Activated CD4-positive, alpha-beta T cell treated with anti-CD3 and anti-CD28 coated beads for 4 hours (primary cell): ENCODE results near the gene EXOC3L2.

Experiments
- DNase-seq, 2 donors: peaks; one replicate each; pipeline ENCODE4 v3.0.0-alpha.2; 2020

The EXOC3L2 gene

DNA sequence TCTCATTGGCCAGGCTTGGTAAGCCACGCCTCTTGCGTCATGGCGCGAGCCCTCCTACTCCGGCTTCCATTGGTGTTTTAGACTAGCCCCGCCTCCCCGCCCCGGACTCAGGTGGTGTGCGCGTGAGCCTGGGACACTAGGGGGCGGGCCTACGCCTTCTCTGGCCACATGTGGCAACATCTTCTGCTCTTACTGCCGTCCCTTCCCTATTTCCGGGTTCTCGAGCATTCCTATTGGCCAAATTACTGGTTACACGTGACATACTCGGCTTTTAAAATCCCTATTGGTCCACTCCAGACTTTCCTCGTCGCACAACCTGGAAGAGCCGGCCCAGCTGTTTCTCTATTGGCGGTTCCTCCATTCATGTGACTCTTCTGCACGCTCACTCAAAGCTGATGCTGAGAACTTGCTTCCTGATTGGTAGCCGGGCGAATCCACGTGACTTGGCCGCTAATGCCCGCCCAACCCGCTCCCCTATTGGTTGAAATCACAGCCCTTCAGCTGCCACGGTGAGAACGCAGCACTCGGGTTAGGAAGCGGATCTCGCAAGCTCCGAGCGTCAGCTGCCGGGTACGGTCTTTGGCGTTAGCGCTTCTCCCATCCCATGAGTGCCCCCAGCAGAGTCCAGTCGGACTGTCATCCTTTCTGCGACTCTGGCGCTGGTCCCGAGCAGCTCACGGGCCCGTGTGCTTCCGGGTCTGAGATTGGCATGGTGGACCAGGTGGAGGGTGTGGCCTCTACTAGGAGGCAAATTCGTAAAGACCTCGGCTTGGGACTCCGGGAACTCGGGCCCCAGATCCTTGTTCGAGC is 66.7 kb downstream of the EXOC3L2 start, which contains the start of gene BLOC1S3:
TSS of gene BLOC1S3 (plus strand) at position 523 of the 810 bp plus-strand sequence. CDS start 513 bp downstream, outside the sequence.
- peak; percentile 100 for DNase-seq

DNA sequence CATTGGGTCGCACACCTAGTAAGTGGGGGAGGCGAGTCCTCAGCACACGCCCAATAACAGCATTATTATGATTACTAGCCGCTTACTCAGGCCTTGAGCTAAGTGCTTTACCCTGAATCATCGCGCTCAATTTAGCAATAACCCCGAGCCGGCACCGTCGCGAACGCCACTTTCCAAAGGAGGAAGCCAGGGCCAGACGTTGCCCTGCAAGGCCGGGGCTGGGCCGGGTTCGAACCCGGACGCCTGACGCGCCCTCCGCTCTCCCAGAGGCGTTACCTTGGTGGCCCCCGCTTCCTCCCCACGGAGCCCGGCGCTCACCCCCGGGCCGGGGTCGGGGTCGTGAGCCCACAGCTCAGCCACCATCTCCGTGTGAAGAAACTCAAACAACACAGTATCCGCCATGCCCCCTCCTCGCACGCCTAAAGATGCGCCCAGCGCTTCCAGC is 67.4 kb downstream of the EXOC3L2 start, which contains the start of gene TRAPPC6A:
TSS of gene TRAPPC6A (minus strand) at position 421 of the 445 bp plus-strand sequence. CDS start at position 402, 19 bp downstream.
- DNase-seq = no peak

DNA sequence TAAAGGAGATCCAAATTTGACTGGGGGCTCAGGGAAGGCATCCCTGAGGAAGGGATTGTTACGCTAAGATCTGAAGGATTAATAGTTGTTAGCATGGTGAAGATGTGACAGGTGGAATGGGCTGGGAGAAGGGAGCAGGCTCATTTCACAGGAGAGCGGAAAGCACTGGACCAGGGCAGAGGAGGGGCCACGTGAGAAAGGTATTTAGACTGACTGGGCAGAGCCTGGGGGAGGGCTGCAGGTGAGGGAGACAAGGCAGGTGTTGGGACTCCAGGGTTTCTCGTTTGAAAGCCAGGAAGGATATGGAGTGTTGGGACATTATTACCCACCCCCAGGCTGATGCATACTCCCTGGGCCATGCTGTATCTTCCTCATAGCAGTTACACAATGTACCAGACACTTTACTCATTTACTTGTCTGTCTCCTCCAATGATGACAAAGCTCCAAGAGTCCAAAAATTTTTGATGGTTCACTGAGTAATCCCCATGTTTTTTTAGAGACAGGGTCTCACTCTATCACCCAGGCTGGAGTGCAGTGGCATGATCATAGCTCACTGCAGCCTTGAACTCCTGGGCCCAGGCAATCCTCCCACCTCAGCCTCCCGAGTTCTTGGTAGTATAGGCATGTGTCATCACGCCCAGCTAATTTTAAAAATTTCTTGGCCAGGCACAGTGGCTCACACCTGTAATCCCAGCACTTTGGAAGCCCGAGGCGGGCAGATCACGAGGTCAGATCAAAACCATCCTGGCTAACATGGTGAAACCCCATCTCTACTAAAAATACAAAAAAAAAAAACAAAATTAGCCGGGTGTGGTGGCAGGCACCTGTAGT is 69.5 kb downstream of the EXOC3L2 start:
- DNase-seq = no peak

DNA sequence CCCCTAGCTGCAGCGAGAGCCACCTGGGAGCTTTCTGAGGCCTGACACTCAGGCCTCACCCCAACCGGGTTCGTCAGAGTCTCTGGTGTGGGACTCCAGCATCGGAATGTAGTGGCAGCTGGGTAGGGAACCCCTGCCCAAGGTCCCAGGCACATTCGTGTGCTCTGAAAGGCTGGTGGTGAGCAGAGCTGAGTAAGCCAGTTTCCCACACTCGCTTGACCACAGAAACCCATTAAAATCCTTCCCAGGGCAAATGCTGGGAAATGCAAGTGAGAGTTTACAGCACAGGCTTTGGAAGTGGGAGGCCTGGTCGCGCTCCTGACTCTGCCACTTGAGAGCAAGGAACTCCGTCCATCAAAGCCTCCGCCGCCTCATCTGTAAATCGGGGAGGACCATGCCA is 71.4 kb downstream of the EXOC3L2 start:
- DNase-seq = no peak

DNA sequence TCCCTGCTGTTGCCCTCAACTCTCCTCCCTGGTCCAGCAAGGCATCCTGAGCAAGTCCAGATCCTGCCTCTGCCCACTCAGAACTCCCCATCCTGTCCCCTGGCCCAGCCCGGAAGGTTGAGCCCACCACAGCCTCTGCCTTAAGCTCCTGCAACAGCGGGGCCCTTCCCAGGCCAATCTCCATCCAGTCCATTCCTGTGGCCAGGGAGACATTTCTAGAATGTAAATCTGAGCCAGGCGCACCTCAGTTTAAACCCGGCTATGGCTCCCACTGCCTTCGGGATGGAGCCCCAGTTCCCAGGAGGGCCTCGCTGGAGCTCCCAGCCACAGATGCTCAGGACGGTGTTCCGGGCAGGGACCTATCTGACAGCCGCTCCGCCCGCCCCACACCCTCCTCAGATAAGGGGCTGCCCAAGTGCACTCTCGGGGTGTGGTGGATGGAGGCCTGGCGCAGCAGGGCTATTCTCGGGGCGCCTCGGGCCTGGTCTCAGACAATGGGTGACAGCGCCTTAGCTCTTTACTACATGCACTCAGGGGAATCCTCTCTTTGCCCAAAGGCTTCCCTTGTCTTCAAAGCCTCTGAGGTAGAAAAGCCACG is 72.5 kb downstream of the EXOC3L2 start:
- DNase-seq = no peak

DNA sequence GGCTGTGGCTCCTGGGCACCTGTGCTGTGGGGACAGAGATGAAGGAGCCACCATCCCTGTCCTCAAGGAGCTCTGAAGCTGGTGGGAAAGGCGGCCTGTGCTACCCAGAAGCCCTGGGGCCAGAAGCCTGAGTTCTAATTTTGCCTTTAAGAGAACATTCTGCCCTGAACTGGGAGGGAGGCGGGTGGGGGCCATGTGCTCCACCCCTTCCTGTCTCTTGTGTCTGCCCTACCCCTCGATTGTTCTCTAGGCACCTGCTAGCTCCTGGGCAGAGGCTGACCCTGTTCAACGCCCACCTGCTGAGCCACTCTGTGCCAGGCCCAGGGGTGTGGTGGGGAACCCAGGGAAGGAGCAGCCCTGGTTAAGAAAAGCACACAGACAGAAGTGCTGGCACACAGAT is 73.0 kb downstream of the EXOC3L2 start:
- DNase-seq = peak in 1 of 2 donors; percentile 27

DNA sequence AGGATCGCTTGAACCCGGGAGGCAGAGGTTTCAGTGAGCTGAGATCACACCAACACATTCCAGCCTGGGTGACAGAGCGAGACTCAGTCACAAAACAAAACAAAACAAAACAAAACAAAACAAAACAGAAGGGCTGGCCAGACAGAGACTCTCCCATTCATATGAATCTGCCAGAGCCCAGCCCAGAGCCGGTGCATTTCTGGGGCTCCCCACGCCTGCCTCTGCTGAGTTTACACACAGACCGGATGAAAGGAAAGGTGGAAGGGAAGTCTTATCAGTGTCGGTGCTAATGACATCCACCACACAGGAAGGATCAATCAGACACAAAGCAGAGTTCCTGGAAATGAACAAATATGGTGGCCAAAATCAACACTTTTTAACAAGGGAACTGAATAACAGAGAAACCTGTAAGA is 74.0 kb downstream of the EXOC3L2 start:
- peak; percentile 33 to 48 for DNase-seq

DNA sequence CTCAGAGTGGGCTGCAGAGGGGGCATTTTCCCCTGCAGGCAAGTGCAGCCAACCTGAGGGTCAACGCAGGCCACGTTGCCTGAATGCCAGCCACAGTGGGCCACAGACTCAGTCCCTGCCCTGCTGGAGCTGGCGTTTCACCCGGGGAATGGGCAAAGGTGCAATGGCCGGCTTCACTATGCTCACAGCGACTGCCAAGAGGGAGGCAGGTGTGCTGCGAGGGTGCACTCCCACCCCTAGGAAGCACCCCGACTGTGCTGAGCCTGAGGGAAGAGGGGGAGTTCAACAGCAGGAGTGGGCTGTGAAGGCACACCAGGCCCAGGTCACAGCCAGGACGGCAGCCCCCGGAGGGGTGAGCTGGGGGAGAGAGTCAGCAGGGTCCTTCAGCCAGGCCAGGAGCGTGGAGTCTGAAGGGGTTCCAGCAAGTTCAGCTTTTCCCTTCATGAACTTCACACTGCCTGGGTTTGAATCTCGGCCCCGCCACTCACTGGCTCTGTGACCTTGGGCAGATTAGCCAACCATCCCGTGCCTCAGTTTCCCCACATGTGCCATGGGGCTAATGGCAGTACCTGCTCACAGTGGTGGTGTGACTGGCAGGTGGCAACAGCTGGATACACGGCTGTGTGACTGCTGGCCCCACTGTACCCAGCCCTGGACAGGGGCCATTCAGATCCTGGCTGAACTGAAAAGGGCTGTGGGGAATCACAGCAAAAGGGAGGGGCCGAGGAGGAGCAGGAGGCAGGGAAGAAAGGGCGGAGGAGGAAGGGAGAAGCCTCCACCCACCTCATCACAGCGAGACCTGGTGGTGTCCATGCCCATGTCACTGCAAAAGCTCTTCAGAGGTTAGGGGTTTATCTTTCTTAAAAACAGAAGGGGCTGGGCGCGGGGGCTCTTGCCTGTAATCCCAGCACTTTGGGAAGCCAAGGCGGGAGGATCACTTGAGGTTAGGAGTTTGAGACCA is 74.8 kb downstream of the EXOC3L2 start:
- no peak for DNase-seq

DNA sequence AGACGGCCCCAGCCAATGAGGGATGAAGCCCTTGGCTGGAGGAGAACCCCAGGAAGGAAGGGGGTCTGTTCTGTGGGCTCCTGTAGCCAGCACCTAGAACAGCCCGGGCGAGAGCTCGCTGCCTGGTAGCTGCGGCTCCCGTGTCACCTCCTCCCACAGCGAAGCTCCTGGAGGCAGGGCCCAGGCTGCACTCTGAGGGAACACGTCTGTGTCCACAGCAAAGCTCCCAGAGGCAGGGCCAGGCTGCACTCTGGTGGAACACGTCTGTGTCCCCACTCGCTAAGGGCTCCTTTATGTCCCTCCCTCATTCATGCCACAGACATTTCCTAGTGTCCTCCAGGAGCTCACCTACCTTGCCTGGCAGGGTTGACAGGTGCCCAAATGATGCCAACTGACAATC is 75.6 kb downstream of the EXOC3L2 start:
- DNase-seq = no peak

DNA sequence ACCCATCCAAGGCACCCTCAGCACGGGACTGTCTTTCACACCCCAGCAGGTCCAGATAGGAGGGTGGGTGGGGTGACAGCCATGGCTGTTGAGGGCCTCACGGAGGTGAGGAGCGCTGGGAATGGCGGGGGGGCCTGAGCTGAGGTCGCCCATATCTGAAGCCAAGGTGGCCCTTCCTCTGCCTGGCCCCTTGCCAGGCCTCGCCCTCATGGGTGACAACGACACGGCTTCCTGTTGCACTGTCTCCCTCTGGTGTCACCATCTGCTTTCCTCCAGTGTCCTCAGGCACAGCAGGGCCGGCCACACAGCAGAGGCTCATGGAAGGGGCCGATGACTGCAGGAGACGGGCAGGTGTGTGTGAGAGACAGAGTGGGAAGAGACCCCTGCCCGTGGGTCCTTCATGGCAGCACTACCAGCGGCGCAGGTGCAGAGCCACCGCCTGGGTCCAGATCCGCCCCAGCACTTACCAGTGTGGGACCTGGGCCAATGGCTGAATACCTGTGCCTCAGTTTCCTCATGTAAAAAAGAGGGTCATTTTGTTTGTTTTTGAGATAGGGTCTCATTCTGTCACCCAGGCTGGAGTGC is 76.3 kb downstream of the EXOC3L2 start:
- DNase-seq = no peak

DNA sequence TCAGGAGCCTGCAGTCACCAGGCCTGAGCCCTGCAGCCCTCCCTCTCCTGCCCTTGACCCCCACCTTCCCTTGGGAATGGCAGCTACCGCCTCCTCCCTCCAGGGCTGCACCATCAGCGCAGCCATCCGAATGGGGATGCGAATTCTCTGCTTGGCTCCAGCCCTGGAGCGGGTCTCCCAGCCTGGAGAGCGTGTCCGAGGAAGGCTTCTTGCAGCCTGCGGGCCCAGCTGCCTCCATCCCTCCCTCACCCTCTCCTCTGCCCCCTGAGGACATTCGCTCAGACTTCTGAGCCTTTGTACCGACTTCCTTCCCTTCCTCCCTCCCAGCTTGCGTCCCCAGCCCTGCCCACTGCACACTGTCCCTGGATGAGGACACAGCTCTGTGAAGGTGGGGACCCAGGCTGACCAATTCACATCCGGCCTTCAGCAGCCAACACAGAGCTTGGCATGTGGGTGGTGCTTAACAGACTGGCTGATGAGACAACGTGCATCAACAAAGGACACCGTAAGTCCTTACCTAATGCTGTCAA is 78.4 kb downstream of the EXOC3L2 start:
- DNase-seq = no peak

DNA sequence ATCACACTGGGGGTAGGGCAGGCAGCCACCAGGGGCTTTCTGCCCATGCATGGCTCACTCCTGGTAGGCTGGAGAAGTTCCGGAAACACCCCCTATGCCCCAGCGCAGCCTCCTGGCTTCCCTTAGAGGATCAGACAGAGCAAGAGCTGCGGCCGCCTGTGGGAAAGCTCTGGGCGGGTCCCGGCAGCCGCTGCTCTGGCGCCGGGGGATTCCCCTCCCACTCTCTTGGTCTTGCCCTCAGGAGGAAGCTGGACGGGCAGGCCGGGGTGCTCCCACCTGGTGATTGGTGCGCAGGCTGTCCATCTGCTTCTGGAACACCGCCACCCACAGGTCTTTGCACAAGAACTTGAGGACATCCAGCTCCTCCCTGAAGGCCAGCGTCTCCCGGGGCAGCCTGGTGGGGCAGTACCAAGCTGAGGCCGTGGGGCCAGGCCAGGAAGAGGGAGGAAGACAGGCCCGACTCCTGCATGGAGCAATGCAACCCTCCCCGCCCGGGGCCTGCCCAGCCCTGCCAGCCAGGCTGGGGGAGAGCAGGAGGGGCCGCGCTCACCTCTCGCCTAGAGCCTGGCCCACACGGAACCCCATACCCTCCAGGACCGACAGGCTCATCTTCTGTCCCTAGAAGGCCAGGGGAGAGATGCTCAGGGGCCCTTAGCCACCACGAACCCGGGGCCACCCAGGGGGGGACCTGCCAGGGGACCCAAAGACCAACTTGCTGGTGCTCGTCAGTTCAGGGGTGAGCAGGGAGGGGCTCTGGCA is 80.5 kb downstream of the EXOC3L2 start:
- peak; percentile 22 to 51 for DNase-seq

DNA sequence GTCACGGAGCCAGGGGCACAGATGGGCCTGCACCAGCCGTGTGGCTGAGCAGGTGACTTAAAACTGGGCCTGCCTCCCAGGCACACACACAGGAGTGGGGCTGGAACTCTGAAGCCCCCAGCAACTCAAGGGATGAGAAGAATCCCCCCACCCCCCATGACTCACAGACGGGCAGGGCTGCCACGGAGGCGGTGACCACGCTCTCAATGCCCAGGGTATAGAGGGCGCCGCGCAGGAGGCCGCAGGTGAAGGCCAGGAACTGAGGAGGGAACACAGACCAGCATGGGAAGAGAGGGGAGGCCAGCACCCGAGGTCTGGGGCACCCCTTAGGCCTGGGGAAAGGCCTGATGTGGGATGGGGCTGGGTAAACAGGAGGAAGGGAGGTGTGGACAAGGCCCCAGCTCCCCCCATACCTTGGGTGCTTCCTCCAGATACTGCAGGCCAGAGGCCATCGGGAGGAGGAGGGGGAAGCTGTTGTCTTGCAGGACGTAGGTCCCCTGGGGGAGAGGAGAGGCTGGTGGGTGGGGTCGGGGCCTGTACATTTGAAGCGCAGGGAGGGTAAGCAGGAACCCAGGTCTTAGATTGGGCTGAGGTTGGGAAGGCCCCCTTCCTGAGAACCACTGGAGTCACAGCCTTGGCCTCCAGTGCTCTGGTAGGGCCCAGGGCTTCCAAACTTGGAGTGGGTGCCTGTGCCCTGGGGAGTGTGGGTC is 81.3 kb downstream of the EXOC3L2 start:
- no peak for DNase-seq

DNA sequence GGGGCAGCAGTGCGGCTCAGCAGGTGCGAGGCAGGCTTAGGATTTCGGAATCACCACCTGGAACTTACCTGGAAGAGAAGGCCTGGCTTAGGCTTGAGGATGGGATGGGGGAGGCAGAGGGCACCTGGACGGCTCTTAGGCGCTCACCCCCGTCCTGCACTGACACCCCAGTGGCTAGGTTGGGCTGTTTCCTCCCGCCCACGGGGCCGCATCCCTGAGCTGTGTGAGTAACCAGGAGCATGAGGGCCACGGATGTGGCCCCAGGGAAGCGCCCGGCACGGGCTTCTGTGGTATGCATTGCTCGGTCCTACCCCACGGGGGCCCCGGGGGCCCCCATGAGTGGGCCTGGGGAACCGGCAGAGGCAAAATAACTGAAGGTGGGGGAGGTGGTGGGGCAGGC is 82.1 kb downstream of the EXOC3L2 start:
- DNase-seq = no peak

DNA sequence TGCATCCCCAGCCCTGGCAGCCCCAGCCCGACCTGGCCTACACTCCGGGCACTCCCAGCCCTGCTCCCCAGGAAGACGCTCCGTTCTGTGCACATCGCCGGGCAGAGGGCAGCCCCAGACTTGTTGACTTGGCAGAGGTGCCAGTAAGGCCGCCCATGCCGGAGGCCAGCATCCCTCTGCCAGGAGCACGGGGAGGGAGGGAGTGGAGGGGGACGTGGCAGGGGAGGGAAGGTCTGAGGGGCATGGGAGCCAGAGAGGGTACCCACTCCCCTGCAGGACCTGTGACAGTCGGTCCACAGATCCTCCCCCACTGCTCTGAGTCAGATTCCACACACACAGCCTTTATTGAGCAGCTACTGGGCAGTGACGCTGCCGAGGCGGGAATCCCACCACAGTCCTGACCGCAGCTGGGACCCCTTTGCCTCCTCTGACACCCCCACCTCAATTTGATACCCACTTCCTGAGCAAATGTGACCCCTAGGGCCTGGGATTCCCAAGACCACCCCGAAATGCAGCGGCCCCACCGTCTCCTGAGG is 82.5 kb downstream of the EXOC3L2 start:
- no peak for DNase-seq
